HG02588 (cell line): Measurements from ENCODE around the gene DNAJC11.
"Not testable (repeated sequence)": the region's sequence is repeated elsewhere in the genome, so short reads cannot be mapped to it uniquely, and the experiment has no call there.

Experiments used
- ATAC-seq: cut with Tn5 transposase; IDR thresholded peaks from one replicate; pipeline ENCODE4 v1.9.1; 2021; ENCODE audit warnings: mild to moderate bottlenecking, moderate library complexity; ENCODE audit not compliant: unreplicated experiment

The DNAJC11 gene

GRCh38 chr1:6701437-6702153 lies at the start of gene DNAJC11:
DNAJC11 (minus strand) TSS chr1:6701816; CDS start chr1:6701800, 16 bp downstream.
- peak; percentile 93 for ATAC-seq

GRCh38 chr1:6750490-6750889 lies 48.9 kb upstream of the DNAJC11 start:
- no peak for ATAC-seq

GRCh38 chr1:6747674-6748073 lies 46.1 kb upstream of the DNAJC11 start:
- ATAC-seq: no peak

GRCh38 chr1:6745073-6745472 lies 43.5 kb upstream of the DNAJC11 start:
- no peak for ATAC-seq

GRCh38 chr1:6743189-6744101 lies 41.8 kb upstream of the DNAJC11 start:
- ATAC-seq: no peak

- ATAC-seq: not testable (repeated sequence)
Measured at GRCh38 chr1:6742676-6743188, 41.1 kb upstream of the DNAJC11 start.

- ATAC-seq: no peak
Measured at GRCh38 chr1:6738987-6739676, 37.5 kb upstream of the DNAJC11 start.

GRCh38 chr1:6732942-6733341 lies 31.3 kb upstream of the DNAJC11 start:
- no peak for ATAC-seq

- ATAC-seq: no peak
Measured at GRCh38 chr1:6731905-6732304, 30.3 kb upstream of the DNAJC11 start.

GRCh38 chr1:6730880-6731279 lies 29.3 kb upstream of the DNAJC11 start:
- no peak for ATAC-seq

- ATAC-seq: no peak
Measured at GRCh38 chr1:6730473-6730872, 28.9 kb upstream of the DNAJC11 start.

- ATAC-seq: no peak
Measured at GRCh38 chr1:6727535-6727934, 25.9 kb upstream of the DNAJC11 start.

- no peak for ATAC-seq
Measured at GRCh38 chr1:6726253-6726652, 24.6 kb upstream of the DNAJC11 start.

GRCh38 chr1:6724517-6725141 lies 23.0 kb upstream of the DNAJC11 start:
- no peak for ATAC-seq

- ATAC-seq: no peak
Measured at GRCh38 chr1:6723621-6724428, 22.2 kb upstream of the DNAJC11 start.

- no peak for ATAC-seq
Measured at GRCh38 chr1:6711174-6711573, 9.6 kb upstream of the DNAJC11 start.

- no peak for ATAC-seq
Measured at GRCh38 chr1:6704746-6705145, 3.1 kb upstream of the DNAJC11 start.

- ATAC-seq: no peak
Measured at GRCh38 chr1:6703016-6703415, 1.4 kb upstream of the DNAJC11 start.

GRCh38 chr1:6700853-6701436 lies 671 bp downstream of the DNAJC11 start:
- ATAC-seq: no peak

- ATAC-seq: not testable (repeated sequence)
Measured at GRCh38 chr1:6699915-6700314, 1.7 kb downstream of the DNAJC11 start.
